ENCODE measurements around the gene SERINC2. TPM values are rescaled to one million over a fixed set of nuclear protein-coding genes. Genes with fewer than 3 reads are reported as not detected.

SERINC2 gene
- polyA plus RNA-seq (2012; ENCODE audit: insufficient read depth, insufficient read length) = 7.4 TPM

- peak within 1 kb of the TSS; percentile 58 for H3K4me3 ChIP-seq (ENCODE audit: low read length)
- DNase-seq (ENCODE audit: low read depth, low spot score) = no peak
Measured at GRCh38 chr1:31412732-31413404, at the start of gene SERINC2. TSS of gene SERINC2 (plus strand) at chr1:31413213. CDS start at chr1:31413266, 53 bp downstream.

GRCh38 chr1:31364561-31365250 lies 48.3 kb upstream of the SERINC2 start:
- no peak for DNase-seq (ENCODE audit: low read depth, low spot score)
- H3K4me3 ChIP-seq (ENCODE audit: low read length) = no peak overlapping the region

- DNase-seq (ENCODE audit: low read depth, low spot score) = no peak
Measured at GRCh38 chr1:31366796-31367195, 46.2 kb upstream of the SERINC2 start.

GRCh38 chr1:31368611-31369107 lies 44.4 kb upstream of the SERINC2 start:
- H3K4me3 ChIP-seq (ENCODE audit: low read length) = no peak overlapping the region
- DNase-seq (ENCODE audit: low read depth, low spot score) = no peak

More at GRCh38 chr1:31366796-31367195, 46.2 kb upstream of the SERINC2 start:
- H3K4me3 ChIP-seq (ENCODE audit: low read length) = no peak overlapping the region

GRCh38 chr1:31370021-31370420 lies 43.0 kb upstream of the SERINC2 start:
- no peak for DNase-seq (ENCODE audit: low read depth, low spot score)
- H3K4me3 ChIP-seq (ENCODE audit: low read length) = no peak overlapping the region

- DNase-seq (ENCODE audit: low read depth, low spot score) = no peak
- H3K4me3 ChIP-seq (ENCODE audit: low read length) = no peak overlapping the region
Measured at GRCh38 chr1:31370565-31370964, 42.4 kb upstream of the SERINC2 start.

GRCh38 chr1:31371121-31371959 lies 41.7 kb upstream of the SERINC2 start:
- no peak overlapping the region for H3K4me3 ChIP-seq (ENCODE audit: low read length)
- no peak for DNase-seq (ENCODE audit: low read depth, low spot score)

- DNase-seq (ENCODE audit: low read depth, low spot score) = no peak
- no peak overlapping the region for H3K4me3 ChIP-seq (ENCODE audit: low read length)
Measured at GRCh38 chr1:31372051-31372450, 41.0 kb upstream of the SERINC2 start.

- no peak overlapping the region for H3K4me3 ChIP-seq (ENCODE audit: low read length)
- DNase-seq (ENCODE audit: low read depth, low spot score) = no peak
Measured at GRCh38 chr1:31372751-31373055, 40.3 kb upstream of the SERINC2 start.

GRCh38 chr1:31373056-31373896 lies 39.7 kb upstream of the SERINC2 start, which contains the start of gene FABP3:
TSS of gene FABP3 (minus strand) at chr1:31373076. CDS start at chr1:31373014, 62 bp downstream.
- no peak for DNase-seq (ENCODE audit: low read depth, low spot score)

GRCh38 chr1:31373897-31374486 lies 39.0 kb upstream of the SERINC2 start:
- DNase-seq (ENCODE audit: low read depth, low spot score) = no peak
- H3K4me3 ChIP-seq (ENCODE audit: low read length) = no peak overlapping the region

More at GRCh38 chr1:31373056-31373896, 39.7 kb upstream of the SERINC2 start, which contains the start of gene FABP3:
- H3K4me3 ChIP-seq (ENCODE audit: low read length) = no peak within 1 kb of the TSS

- DNase-seq (ENCODE audit: low read depth, low spot score) = no peak
- H3K4me3 ChIP-seq (ENCODE audit: low read length) = no peak overlapping the region
Measured at GRCh38 chr1:31374511-31375196, 38.4 kb upstream of the SERINC2 start.

GRCh38 chr1:31376375-31377134 lies 36.5 kb upstream of the SERINC2 start:
- no peak for DNase-seq (ENCODE audit: low read depth, low spot score)
- no peak overlapping the region for H3K4me3 ChIP-seq (ENCODE audit: low read length)

- DNase-seq (ENCODE audit: low read depth, low spot score) = no peak
- no peak overlapping the region for H3K4me3 ChIP-seq (ENCODE audit: low read length)
Measured at GRCh38 chr1:31377364-31377863, 35.6 kb upstream of the SERINC2 start.

GRCh38 chr1:31378001-31378400 lies 35.0 kb upstream of the SERINC2 start:
- H3K4me3 ChIP-seq (ENCODE audit: low read length) = no peak overlapping the region
- no peak for DNase-seq (ENCODE audit: low read depth, low spot score)

GRCh38 chr1:31380181-31380580 lies 32.8 kb upstream of the SERINC2 start:
- no peak overlapping the region for H3K4me3 ChIP-seq (ENCODE audit: low read length)
- DNase-seq (ENCODE audit: low read depth, low spot score) = no peak
